Stimulated activated CD4-positive, alpha-beta T cell treated with anti-CD3 and anti-CD28 coated beads, Interleukin-15, amount 100 ng/mL, for 1 hour (primary cell): ENCODE measurements around the gene MYG1.

ENCODE experiments used
- DNase-seq, 2 donors: peaks; one replicate each; pipeline ENCODE4 v3.0.0-alpha.2; 2020; ENCODE audit warnings: low read depth in 1 of 2, low spot score in 1 of 2

The MYG1 gene

DNA sequence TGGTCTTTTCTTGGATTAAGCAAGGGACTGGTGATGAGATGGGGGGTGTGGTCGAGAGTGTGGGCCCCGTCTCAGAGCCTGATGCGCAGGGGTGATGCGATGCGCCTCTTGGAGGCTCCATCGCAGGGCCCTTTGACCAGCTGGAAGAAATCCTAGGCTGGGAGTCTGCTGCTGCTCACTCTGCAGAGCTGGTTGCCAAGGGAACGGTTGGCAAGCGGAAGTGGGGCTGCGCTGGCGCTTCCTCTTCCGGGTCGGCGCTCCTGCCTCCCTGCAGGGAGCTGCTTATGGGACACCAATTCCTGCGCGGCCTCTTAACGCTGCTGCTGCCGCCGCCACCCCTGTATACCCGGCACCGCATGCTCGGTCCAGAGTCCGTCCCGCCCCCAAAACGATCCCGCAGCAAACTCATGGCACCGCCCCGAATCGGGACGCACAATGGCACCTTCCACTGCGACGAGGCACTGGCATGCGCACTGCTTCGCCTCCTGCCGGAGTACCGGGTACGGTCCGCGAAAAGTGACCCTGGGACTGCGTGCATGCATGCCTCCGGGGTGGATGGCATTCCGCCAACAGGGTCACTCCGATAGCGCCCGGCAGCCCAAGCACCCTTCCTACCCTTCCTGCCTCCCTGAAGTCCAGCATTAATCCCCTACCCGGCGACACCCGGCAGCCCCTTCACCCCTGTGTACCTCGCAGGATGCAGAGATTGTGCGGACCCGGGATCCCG is at the start of gene MYG1:
Gene MYG1 (plus strand): TSS at position 242 of the 727 bp plus-strand sequence. CDS start 43 bp downstream, at position 285.
- DNase-seq = peak; percentile 59 to 70

DNA sequence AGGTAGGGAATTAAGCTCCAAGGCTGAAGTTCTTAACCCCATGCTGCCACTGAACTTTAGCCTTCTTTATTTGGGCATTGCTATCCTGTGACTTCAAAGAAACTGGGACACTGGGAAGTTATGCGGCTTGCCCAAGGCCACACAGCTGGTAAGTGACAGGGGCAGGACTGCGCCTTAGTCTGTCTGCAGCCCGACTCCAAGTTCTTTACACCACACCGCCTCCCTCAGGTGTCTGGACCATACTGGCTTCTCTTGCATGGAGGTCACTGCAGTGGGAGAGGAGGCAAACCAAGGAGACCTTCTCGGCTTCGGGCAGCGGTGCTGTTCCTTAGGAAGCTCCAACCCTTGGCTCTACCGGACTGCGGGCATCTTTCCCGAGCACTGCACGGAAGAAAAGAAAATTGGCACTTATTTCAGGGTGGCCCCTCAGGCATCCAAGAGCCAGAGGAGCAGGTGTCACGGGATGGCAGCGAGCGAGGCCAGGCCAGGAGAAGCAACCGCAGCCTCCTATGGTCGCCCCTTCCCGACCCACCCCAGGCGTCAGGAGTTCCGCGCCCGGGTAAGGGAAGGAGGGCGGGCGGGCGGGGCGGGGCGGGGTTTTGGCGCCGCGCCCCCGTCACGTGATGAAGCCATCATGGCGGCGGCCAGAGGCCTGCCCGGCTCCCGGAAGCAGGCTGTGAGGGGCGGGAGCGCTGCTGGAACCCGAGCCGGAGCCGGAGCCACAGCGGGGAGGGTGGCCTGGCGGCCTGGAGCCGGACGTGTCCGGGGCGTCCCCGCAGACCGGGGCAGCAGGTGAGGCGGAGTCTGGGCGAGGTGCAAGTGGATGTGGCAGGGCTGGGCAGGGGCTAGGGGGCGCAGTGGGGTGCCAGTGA is 47.8 kb upstream of the MYG1 start:
- DNase-seq = peak; percentile 48 to 50

- no peak for DNase-seq
These were observed 47.1 kb upstream of the MYG1 start for GRCh38 chr12:53252349-53252916.

GRCh38 chr12:53253298-53253697 is 46.2 kb upstream of the MYG1 start:
- no peak for DNase-seq

- no peak for DNase-seq
These were observed 44.5 kb upstream of the MYG1 start for GRCh38 chr12:53254816-53255545.

- DNase-seq = no peak
These were observed 43.5 kb upstream of the MYG1 start for GRCh38 chr12:53255996-53256395.

DNA sequence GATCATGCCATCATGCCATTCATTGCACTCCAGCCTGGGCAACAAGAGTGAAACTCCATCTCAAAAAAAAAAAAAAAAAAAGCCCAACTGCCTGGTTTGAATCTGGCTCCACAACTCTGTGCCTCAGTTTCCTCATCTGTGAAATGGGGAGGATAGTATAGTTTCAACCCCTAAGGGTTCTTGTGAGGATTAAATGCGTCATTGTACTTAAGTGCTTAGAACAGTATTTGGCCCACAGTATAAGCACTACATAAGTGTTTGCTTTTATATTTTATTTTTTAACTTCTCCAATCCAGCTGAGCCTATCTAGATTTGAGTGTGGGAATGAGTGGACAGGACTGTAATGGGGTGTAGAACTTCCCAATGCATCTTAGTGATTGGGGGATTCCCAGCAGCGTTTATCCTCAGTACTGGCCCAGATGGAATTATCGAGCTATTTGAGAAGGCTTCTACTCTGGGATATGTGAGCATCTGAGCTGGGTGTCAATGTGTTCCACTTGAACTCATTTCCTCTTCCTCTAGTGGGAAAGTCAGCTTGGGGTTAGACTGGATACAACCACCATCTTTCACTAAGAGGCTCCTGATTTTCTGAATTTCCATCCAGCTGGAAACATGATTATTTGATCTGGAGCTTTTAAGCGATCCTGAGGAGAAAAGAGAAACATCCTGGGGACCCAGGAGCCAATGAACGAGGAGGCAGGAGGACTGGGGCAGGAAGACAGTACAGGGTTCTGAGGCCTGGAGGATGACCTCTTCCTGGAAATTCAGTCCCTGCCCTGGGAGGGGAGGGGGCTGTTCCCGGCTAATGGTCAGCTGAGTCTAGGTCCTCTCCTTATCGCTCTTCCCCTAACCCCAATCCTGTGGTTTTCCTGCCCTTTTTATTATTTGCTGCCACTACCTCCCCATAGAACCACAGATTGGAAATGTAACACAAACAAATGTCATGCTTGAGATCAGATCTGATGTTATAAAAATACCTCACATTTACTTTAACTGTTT is 40.7 kb upstream of the MYG1 start:
- DNase-seq = no peak

- no peak for DNase-seq
These were observed 39.6 kb upstream of the MYG1 start for GRCh38 chr12:53259891-53260290.

- no peak for DNase-seq
These were observed 33.7 kb upstream of the MYG1 start for GRCh38 chr12:53265783-53266182.

DNA sequence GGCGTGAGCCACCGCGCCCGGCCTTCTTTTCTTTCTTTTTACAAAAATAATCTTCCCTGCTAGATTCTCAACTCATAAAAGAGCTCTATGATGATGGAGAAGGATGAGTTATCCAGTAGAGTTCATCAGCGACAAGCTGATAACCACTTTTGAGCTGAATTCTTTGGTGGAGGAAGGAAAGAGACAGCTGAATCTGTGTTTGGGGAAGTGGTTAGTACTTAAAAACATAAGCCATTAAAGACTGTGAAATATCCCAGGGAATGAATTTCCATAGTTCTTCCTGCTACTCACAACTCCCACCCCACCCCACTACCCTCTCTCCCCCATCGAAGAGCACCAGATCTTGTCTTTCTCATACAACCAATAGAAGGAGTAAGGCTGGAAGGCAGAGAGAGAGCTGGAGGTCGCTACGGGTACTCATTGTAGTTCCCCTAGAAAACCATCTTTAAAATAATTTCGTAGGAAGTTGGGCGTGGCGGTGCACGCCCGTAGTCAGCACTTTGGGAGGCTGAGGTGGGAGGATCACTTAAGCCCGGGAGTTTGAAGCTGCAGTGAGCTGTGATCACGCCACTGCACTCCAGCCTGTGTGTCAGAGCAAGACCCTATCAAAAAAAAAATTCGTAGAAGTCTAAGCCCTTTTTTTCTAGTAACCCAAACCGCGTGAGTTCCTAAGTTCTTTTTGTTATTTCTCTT is 32.0 kb upstream of the MYG1 start:
- no peak for DNase-seq

DNA sequence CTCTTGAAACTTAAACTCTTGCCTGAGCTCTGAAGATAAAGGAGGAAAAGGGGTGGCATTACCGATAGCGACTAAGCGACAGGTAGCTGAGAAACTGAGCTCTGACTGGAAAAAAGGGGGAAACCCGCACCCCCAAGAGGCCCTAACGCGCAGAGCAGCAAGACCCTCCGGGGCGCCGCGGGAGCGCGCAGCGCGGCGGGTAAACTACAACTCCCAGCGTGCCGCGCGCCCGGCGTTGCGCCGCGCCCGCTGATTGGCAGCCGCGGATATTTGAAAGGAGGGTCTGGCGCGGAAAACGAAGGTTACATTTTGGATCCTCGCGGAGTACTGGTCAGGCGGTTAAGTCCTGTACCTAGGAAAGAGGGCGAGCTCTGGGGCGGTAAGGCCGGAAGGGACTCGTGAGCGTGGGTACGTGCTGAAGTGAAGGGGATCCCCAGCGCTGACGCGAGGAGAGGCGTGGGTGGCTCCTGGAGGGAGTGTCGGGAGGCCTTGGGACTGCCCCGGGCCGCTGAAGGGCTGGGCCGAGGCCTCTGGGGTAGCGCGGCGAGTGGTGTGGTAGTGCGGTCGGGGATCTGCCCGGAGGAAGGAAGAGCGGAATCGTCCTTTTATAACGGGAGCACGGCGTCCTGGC is 31.4 kb upstream of the MYG1 start, which contains the start of gene ESPL1:
Gene ESPL1 (plus strand): TSS at position 301 of the 631 bp plus-strand sequence. CDS start 468 bp downstream, outside the sequence.
- DNase-seq = peak; percentile 69

GRCh38 chr12:53268630-53269562 is 30.6 kb upstream of the MYG1 start:
- no peak for DNase-seq

- DNase-seq = no peak
These were observed 25.1 kb upstream of the MYG1 start for GRCh38 chr12:53274445-53274844.

DNA sequence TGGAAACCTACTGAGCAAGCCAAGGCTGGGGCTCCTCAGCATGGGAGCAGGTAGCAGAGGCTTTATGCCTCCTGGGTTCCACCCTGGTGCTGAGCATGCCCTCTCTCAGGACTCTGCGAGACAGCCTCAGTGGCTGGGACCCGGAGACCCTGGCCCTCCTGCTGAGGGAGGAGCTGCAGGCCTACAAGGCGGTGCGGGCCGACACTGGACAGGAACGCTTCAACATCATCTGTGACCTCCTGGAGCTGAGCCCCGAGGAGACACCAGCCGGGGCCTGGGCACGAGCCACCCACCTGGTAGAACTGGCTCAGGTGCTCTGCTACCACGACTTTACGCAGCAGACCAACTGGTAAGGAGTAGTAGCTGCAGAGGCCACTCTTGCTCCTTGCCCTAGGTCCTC is 23.0 kb upstream of the MYG1 start:
- DNase-seq = no peak

GRCh38 chr12:53277981-53278380 is 21.5 kb upstream of the MYG1 start:
- DNase-seq = no peak

- DNase-seq = no peak
These were observed 20.1 kb upstream of the MYG1 start for GRCh38 chr12:53279283-53279869.

DNA sequence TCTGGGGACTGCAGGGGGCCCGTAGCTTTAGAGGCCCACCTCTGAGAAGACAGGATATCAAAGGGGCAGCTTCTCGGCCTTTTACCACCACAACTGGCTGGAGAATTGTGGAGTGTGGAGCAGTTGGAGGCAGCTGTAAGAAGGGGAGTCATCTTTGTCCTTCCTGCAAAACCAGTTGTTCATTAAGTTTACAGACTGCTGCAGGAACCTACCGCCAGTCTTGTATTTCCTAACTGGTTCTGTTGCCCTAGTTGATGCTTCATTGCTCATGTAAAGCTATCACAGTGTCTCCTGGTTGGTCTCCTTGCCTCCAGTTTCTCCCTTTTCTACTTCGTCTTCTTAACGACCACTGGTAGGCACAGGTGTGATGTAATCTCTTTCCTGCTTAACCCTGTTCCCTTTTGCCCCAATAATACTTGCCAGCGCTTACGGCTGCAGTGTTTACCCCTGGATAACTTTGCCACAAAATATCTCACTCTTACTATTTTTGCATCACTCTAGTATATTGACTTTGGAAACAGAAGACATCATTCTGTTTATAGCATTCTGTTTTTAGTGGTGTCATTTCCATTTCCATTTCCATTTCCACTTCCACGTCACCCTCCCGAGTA is 19.5 kb upstream of the MYG1 start:
- no peak for DNase-seq
